GM23248 (cell line): ENCODE measurements around the gene STK4. TPM values are rescaled to one million over a fixed set of nuclear protein-coding genes. Genes with fewer than 3 reads are reported as not detected.

Experiments used
- DNase-seq: peaks from one replicate; pipeline ENCODE4 v3.0.0-alpha.2; 2015
- H2AFZ ChIP-seq: fragments of 200-600 bp; sonication (generic); 2 replicates; pipeline ENCODE4 v1.6.1; 2016; ENCODE audit warnings: antibody characterized with exemption
- H3F3A ChIP-seq: fragments of 200-600 bp; sonication (generic); 2 replicates; pipeline ENCODE4 v1.6.1; 2016; ENCODE audit warnings: mild to moderate bottlenecking, antibody characterized with exemption, mixed run types; ENCODE audit not compliant: insufficient read depth
- H3K27ac ChIP-seq: fragments of 200-600 bp; sonication (generic); 2 replicates; pipeline ENCODE4 v1.5.1; 2016; ENCODE audit warnings: mild to moderate bottlenecking
- H3K27me3 ChIP-seq: fragments of 200-600 bp; sonication (generic); replicated peaks from 2 replicates; pipeline ENCODE4 v1.6.1; 2016; ENCODE audit warnings: mild to moderate bottlenecking; ENCODE audit not compliant: insufficient read depth
- H3K36me3 ChIP-seq: fragments of 200-600 bp; sonication (generic); 2 replicates; pipeline ENCODE4 v1.6.1; 2016; ENCODE audit warnings: low read depth, mild to moderate bottlenecking
- H3K4me1 ChIP-seq: fragments of 200-600 bp; sonication (generic); 2 replicates; pipeline ENCODE4 v1.6.1; 2016; ENCODE audit warnings: mild to moderate bottlenecking; ENCODE audit not compliant: insufficient read depth
- H3K4me2 ChIP-seq: fragments of 200-600 bp; sonication (generic); one replicate; pipeline ENCODE4 v1.6.1; 2016; ENCODE audit warnings: mild to moderate bottlenecking; ENCODE audit not compliant: unreplicated experiment
- H3K4me3 ChIP-seq: fragments of 200-600 bp; sonication (generic); 2 replicates; pipeline ENCODE4 v1.5.1; 2016; ENCODE audit warnings: mild to moderate bottlenecking
- H3K79me2 ChIP-seq: fragments of 200-600 bp; sonication (generic); 2 replicates; pipeline ENCODE4 v1.6.1; 2016; ENCODE audit warnings: mild to moderate bottlenecking; ENCODE audit not compliant: insufficient read depth
- H3K9ac ChIP-seq: fragments of 200-600 bp; sonication (generic); 2 replicates; pipeline ENCODE4 v1.6.1; 2016; ENCODE audit warnings: mild to moderate bottlenecking
- H3K9me2 ChIP-seq: fragments of 200-600 bp; sonication (generic); 2 replicates; pipeline ENCODE4 v1.6.1; 2016; ENCODE audit warnings: mixed run types, mild to moderate bottlenecking, moderate library complexity; ENCODE audit not compliant: insufficient read depth
- H3K9me3 ChIP-seq: fragments of 200-600 bp; sonication (generic); one replicate; pipeline ENCODE4 v1.6.1; 2017; ENCODE audit warnings: low read depth
- H4K20me1 ChIP-seq: fragments of 200-600 bp; sonication (generic); 2 replicates; pipeline ENCODE4 v1.6.0; 2016; ENCODE audit not compliant: insufficient read depth
- EZH2 ChIP-seq: fragments of 200-600 bp; sonication (generic); IDR thresholded peaks from 2 replicates; pipeline ENCODE4 v1.6.1; 2018; ENCODE audit warnings: antibody characterized with exemption, mild to moderate bottlenecking; ENCODE audit not compliant: insufficient read depth, poor library complexity, severe bottlenecking
- EZH2phosphoT487 ChIP-seq: fragments of 200-600 bp; sonication (generic); IDR thresholded peaks from 2 replicates; pipeline ENCODE4 v1.6.1; 2018; ENCODE audit warnings: antibody characterized with exemption, moderate library complexity, mild to moderate bottlenecking, low read depth; ENCODE audit not compliant: insufficient read depth
- WGBS, 2 experiments: methylation state at CpG; one replicate each; pipeline ENCODE4 v1.1.6; 2015 to 2017; ENCODE audit warnings: low lambda C conversion rate in 2 of 2, low coverage in 1 of 2; ENCODE audit errors: missing lambda C conversion rate in 2 of 2; 5-methylcytosine and 5-hydroxymethylcytosine counted together
- in situ Hi-C: fragments of 300-500 bp; cut with MboI; formaldehyde crosslinking; loops from 2 replicates; pipeline ENCODE4 v1.15.0; 2020
- polyA plus RNA-seq: library from polyadenylated mRNA; unstranded; fragments of >200 nt; fragmentation: Nextera tagmentation; extraction: Ambion mirVana; gene quantifications from 2 replicates; pipeline ENCODE4 v1.2.1, GENCODE V29; 2016
- total RNA-seq: library from RNA; depleted of rRNA; stranded (reverse); fragments of >200 nt; shearing (Covaris generic); gene quantifications from 2 replicates; pipeline ENCODE4 v1.2.3, GENCODE V29; 2014

Gene STK4
- total and polyA plus RNA-seq, 2 experiments from 2014 or later: 21.9 to 33.4 TPM

DNA sequence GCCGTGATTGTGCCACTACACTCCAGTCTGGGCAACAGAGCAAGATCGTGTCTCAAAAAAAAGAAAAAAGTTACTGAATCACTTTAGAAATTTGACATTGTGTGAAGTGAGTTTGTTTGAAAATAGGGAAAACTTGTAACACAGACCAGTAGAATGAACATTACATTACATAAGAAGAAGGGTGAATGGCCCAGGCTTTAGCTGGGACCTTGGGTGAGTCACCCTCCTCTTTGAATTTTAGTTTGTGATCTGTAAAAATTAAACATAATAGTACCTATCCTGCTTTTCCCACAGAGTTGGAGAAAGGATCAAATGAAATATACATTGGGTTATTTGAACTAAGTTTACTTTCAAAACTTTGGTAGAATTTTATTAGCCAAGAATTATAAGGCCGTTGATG lies 78.3 kb downstream of the STK4 start:
- H3K4me2 ChIP-seq: peak overlapping the region; percentile 36

DNA sequence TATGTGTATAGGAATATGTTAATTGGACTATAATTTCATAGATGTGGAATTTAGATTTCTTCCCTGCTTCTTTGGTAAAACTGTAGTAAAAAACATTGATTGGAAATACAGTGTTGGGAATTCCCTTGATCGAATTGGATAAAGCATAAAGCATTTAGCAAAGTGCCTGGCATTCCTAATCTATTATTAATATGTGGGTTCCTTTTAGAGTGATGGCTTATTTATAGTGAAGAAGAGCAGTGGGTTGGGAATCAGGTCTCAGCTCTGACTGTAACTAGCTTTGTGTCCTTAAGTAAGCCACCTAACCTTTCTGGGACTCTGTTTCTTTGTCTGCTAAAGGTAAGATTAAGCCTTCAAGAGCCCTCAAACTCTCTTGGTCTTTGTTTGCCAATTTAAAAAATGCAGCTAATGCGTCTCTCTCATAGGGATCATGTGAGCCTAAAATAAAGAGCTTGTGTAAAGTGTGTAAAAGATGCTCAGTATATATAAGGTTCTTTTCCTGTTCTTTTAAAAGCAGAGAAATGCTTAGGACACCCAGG lies 81.3 kb downstream of the STK4 start:
- TF ChIP-seq EZH2phosphoT487: no peak
- TF ChIP-seq EZH2: no peak
- in situ Hi-C loops: loop anchor here (10.0 to 25.0 kb wide), 3 partner anchors 47 to 390 kb away; no protein-coding TSS in a partner anchor
- H3K4me2 ChIP-seq: peak overlapping the region; percentile 36

More for the DNA sequence above, 78.3 kb downstream of the STK4 start:
- DNase-seq: peak; percentile 58
- H3K27me3 ChIP-seq: no peaks in the 10 kb centered on the region
- peak overlapping the region; percentile 44 for H3K9ac ChIP-seq
- H3K9me2 ChIP-seq: no peaks in the 10 kb centered on the region
- no peak for TF ChIP-seq EZH2
- no peak for TF ChIP-seq EZH2phosphoT487
- in situ Hi-C loops: loop anchor here (10.0 to 25.0 kb wide), 3 partner anchors 50 to 393 kb away; no protein-coding TSS in a partner anchor
- H3K4me3 ChIP-seq: no peak overlapping the region
- H4K20me1 ChIP-seq: no peaks in the 10 kb centered on the region
- peaks cover 37% of the 10 kb centered on the region for H3K79me2 ChIP-seq
- 92 to 93% methylated on average over 3 of the region's 3 CpGs for WGBS, 2 experiments
- 0 out of 2 replicates have a peak overlapping the region, but pooled peaks have one; percentile 2 for H3K27ac ChIP-seq
- H3F3A ChIP-seq: peaks cover 32% of the 10 kb centered on the region
- H2AFZ ChIP-seq: no peak overlapping the region
- 0 out of 2 replicates have a peak, but pooled peaks cover 3% of the 10 kb centered on the region for H3K36me3 ChIP-seq
- H3K4me1 ChIP-seq: peaks cover 58% of the 10 kb centered on the region
- H3K9me3 ChIP-seq: no peaks in the 10 kb centered on the region

DNA sequence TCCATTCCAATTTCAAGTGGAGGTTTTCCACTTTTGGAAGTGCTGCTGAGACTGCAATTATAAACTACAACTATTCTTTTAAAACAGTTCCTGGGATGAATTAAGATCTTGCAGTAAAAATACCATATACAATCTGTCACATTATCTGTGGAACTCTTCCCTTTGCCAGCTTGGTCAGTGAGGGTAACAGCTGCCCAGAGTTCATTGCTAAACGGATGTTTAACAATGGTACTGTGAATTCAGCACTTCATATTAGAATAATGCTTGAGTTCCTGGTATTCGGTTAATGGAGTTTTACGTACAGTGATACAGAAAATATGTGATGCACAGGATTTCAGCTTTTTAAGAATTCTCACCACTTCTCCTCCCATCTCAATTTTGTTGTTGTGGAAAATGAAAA lies 83.1 kb downstream of the STK4 start:
- no peak overlapping the region for H3K4me2 ChIP-seq
- H3K9ac ChIP-seq: no peak overlapping the region
- TF ChIP-seq EZH2phosphoT487 (no peak), EZH2 (no peak)
- no peak overlapping the region for H3K4me3 ChIP-seq
- in situ Hi-C loops: loop anchor here (10.0 to 25.0 kb wide), 3 partner anchors 45 to 388 kb away; no protein-coding TSS in a partner anchor
- no peak overlapping the region for H2AFZ ChIP-seq
- H3K27ac ChIP-seq: no peak overlapping the region
- H3F3A ChIP-seq: peaks cover 18% of the 10 kb centered on the region
- WGBS, 2 experiments: 68 to 72% methylated on average over 3 of the region's 3 CpGs
- no peaks in the 10 kb centered on the region for H4K20me1 ChIP-seq
- no peaks in the 10 kb centered on the region for H3K36me3 ChIP-seq
- DNase-seq: no peak
- peaks cover 34% of the 10 kb centered on the region for H3K79me2 ChIP-seq
- H3K4me1 ChIP-seq: peaks cover 45% of the 10 kb centered on the region
- no peaks in the 10 kb centered on the region for H3K9me3 ChIP-seq
- H3K9me2 ChIP-seq: no peaks in the 10 kb centered on the region
- H3K27me3 ChIP-seq: no peaks in the 10 kb centered on the region

More for the DNA sequence above, 81.3 kb downstream of the STK4 start:
- Histone ChIP-seq H3K36me3 (0 out of 2 replicates have a peak, but pooled peaks cover 3% of the 10 kb centered on the region), H3K9ac (no peak overlapping the region), H3K4me3 (no peak overlapping the region), H3K79me2 (peaks cover 47% of the 10 kb centered on the region), H3K27me3 (no peaks in the 10 kb centered on the region), H3K27ac (no peak overlapping the region), H2AFZ (no peak overlapping the region), H4K20me1 (no peaks in the 10 kb centered on the region), H3K4me1 (peaks cover 36% of the 10 kb centered on the region), H3F3A (peaks cover 4% of the 10 kb centered on the region), H3K9me2 (no peaks in the 10 kb centered on the region), H3K9me3 (no peaks in the 10 kb centered on the region)
- DNase-seq: peak; percentile 25
- WGBS, 2 experiments: 95% methylated on average over 2 of the region's 2 CpGs

GRCh38 chr20:45049904-45050471 lies 83.7 kb downstream of the STK4 start:
- no peaks in the 10 kb centered on the region for H3K9me2 ChIP-seq

More at GRCh38 chr20:45049904-45050471, 83.7 kb downstream of the STK4 start:
- no peaks in the 10 kb centered on the region for H3K9me3 ChIP-seq
- H2AFZ ChIP-seq: no peak overlapping the region
- DNase-seq: no peak
- no peak overlapping the region for H3K9ac ChIP-seq
- H3K79me2 ChIP-seq: peaks cover 34% of the 10 kb centered on the region
- H3K4me2 ChIP-seq: no peak overlapping the region
- H3K36me3 ChIP-seq: no peaks in the 10 kb centered on the region
- in situ Hi-C loops: loop anchor here (10.0 to 25.0 kb wide), 3 partner anchors 45 to 387 kb away; no protein-coding TSS in a partner anchor
- 81 to 85% methylated on average over 5 of the region's 5 CpGs for WGBS, 2 experiments
- TF ChIP-seq EZH2phosphoT487 (no peak), EZH2 (no peak)
- H3K4me3 ChIP-seq: no peak overlapping the region
- peaks cover 41% of the 10 kb centered on the region for H3K4me1 ChIP-seq
- H4K20me1 ChIP-seq: no peaks in the 10 kb centered on the region
- H3K27me3 ChIP-seq: no peaks in the 10 kb centered on the region
- H3F3A ChIP-seq: peaks cover 23% of the 10 kb centered on the region
- H3K27ac ChIP-seq: no peak overlapping the region
